ENCODE results near the gene GNB2. TPM values are rescaled to one million over a fixed set of nuclear protein-coding genes. Genes with fewer than 3 reads are reported as not detected.

GNB2 gene
- total and polyA plus RNA-seq, 2 of the 13 experiments (the other 11 are each of a cell fraction or from before 2014, with no cell fraction given) = 48.3 to 67.1 TPM

GRCh38 chr7:100630066-100630465 lies 43.5 kb upstream of the GNB2 start (continued):
- no peak for TF ChIP-seq NCOA5 (CRISPR knock-in tag; IDR thresholded peaks at IDR 0.05)
- TF ChIP-seq HMGA1 (CRISPR knock-in tag; conservative IDR thresholded peaks at IDR 0.05) = no peak
- no peak for TF ChIP-seq GMEB1 (CRISPR knock-in tag; IDR thresholded peaks at IDR 0.05; ENCODE audit: borderline replicate concordance)

GRCh38 chr7:100632951-100633717 lies 40.4 kb upstream of the GNB2 start:
- no peak for FAIRE-seq
- no TSS peak for BruUV-seq (replicated peaks)
- no peak overlapping the region for H3K9ac ChIP-seq (ENCODE audit: insufficient read depth, low read depth, low read length)
- H3K79me2 ChIP-seq (ENCODE audit: insufficient read depth, low read length) = peaks cover 2% of the 10 kb centered on the region
- in situ Hi-C loops (cut with HindIII; ENCODE audit: extremely low pct_ligation_motif_present, low pct_unique_long_range_greater_than_20kb) (no loop called here), intact Hi-C loops (cut with micrococcal nuclease; ENCODE audit: unreplicated experiment) (no loop called here)
- no peak overlapping the region for H3K4me3 ChIP-seq (replicated peaks in 1 of 3; ENCODE audit: insufficient read depth in 1 of 3, low read depth in 2 of 3, low read length in 3 of 3)
- H3K36me3 ChIP-seq (replicated peaks in 1 of 2; ENCODE audit: control insufficient read depth in 1 of 2, insufficient read depth in 2 of 2, low read length in 2 of 2) = peaks cover 2 to 22% of the 10 kb centered on the region in 2 experiments; a peak in 3 of 5 replicates
- no peak overlapping the region for H3K4me2 ChIP-seq (ENCODE audit: low read depth, low read length)
- H3K4me1 ChIP-seq (ENCODE audit: insufficient read depth, low read length) = no peaks in the 10 kb centered on the region
- no peak for DNase-seq (ENCODE audit: low spot score)
- ATAC-seq = no peak; the same call in 2 of the 3 replicates
- ChIA-PET CTCF (ENCODE audit: low intra/inter-chr PET ratio, low total read pairs) (no interaction called here), POLR2A (no interaction called here)
- no peaks in the 10 kb centered on the region for H3K9me3 ChIP-seq (ENCODE audit: low read length)
- H3K27ac ChIP-seq (ENCODE audit: extremely low read length, insufficient read depth, low read length) = no peak overlapping the region
- WGBS (ENCODE audit: low lambda C conversion rate) = 98% methylated on average over 51 of the region's 72 CpGs
- no peak overlapping the region for H2AFZ ChIP-seq (ENCODE audit: low read length)
- H4K20me1 ChIP-seq (ENCODE audit: insufficient read depth, low read length) = peaks cover 6% of the 10 kb centered on the region; the same call in 1 of the 2 replicates
- no peaks in the 10 kb centered on the region for H3K27me3 ChIP-seq (ENCODE audit: control insufficient read depth in 1 of 2, insufficient read depth in 2 of 2, low read length in 2 of 2)
- no peak for TF ChIP-seq HOXA9 (CRISPR knock-in tag; IDR thresholded peaks at IDR 0.05; ENCODE audit: borderline replicate concordance)
- no peak for TF ChIP-seq ZSCAN29 (CRISPR knock-in tag; conservative IDR thresholded peaks at IDR 0.05)
- TF ChIP-seq ZFX (CRISPR knock-in tag; IDR thresholded peaks at IDR 0.05; ENCODE audit: low read depth) = no peak
- no peak for TF ChIP-seq PTBP1 (IDR thresholded peaks at IDR 0.05; ENCODE audit: low read depth, low read length, poor library complexity, severe bottlenecking)
- TF ChIP-seq RNF2 (conservative IDR thresholded peaks at IDR 0.05; ENCODE audit: low read depth) = no peak
- peak; percentile 28 for TF ChIP-seq AGO2 (optimal IDR thresholded peaks at IDR 0.05; ENCODE audit: low read depth, low read length)
- no peak for TF ChIP-seq ZNF737 (CRISPR knock-in tag; IDR thresholded peaks at IDR 0.05; ENCODE audit: borderline replicate concordance)
- no peak for TF ChIP-seq PAXIP1 (CRISPR knock-in tag; conservative IDR thresholded peaks at IDR 0.05)
- TF ChIP-seq BCLAF1 (IDR thresholded peaks at IDR 0.05) = no peak
- no peak for TF ChIP-seq ZNF160 (CRISPR knock-in tag; IDR thresholded peaks at IDR 0.05)
- no peak for TF ChIP-seq ZKSCAN1 (IDR thresholded peaks at IDR 0.05; ENCODE audit: low read length)
- TF ChIP-seq FOXM1 (CRISPR knock-in tag; IDR thresholded peaks at IDR 0.05) = no peak
